HK-2 (cell line): ENCODE measurements around the gene RAB37.

Experiments used
- DNase-seq: peaks from one replicate; pipeline ENCODE4 v3.0.0-alpha.2; 2018; ENCODE audit not compliant: unreplicated experiment

RAB37 gene

GRCh38 chr17:74744714-74745547, 7.9 kb downstream of the RAB37 start:
- DNase-seq: peak; percentile 90

GRCh38 chr17:74745548-74746177, 8.6 kb downstream of the RAB37 start:
- no peak for DNase-seq

GRCh38 chr17:74746376-74746775, 9.3 kb downstream of the RAB37 start:
- no peak for DNase-seq

GRCh38 chr17:74746922-74747321, 9.9 kb downstream of the RAB37 start:
- no peak for DNase-seq

- no peak for DNase-seq
Measured at GRCh38 chr17:74748279-74748528, 11.1 kb downstream of the RAB37 start.

- peak; percentile 94 for DNase-seq
Measured at GRCh38 chr17:74748529-74749278, 11.6 kb downstream of the RAB37 start, which contains the start of gene NHERF1. Gene NHERF1 (plus strand): TSS chr17:74748628. CDS start chr17:74748847, 219 bp downstream.

- peak; percentile 66 for DNase-seq
Measured at GRCh38 chr17:74749279-74750038, 12.4 kb downstream of the RAB37 start.

GRCh38 chr17:74750039-74750326, 12.9 kb downstream of the RAB37 start:
- DNase-seq: no peak

- DNase-seq: no peak
Measured at GRCh38 chr17:74750327-74751069, 13.4 kb downstream of the RAB37 start.

- no peak for DNase-seq
Measured at GRCh38 chr17:74752415-74752814, 15.4 kb downstream of the RAB37 start.

GRCh38 chr17:74752822-74753401, 15.9 kb downstream of the RAB37 start:
- no peak for DNase-seq

GRCh38 chr17:74754832-74755231, 17.8 kb downstream of the RAB37 start:
- no peak for DNase-seq

- no peak for DNase-seq
Measured at GRCh38 chr17:74755533-74755932, 18.5 kb downstream of the RAB37 start.

- no peak for DNase-seq
Measured at GRCh38 chr17:74756891-74757290, 19.8 kb downstream of the RAB37 start.

- DNase-seq: no peak
Measured at GRCh38 chr17:74757502-74757901, 20.4 kb downstream of the RAB37 start.

GRCh38 chr17:74757931-74758847, 21.1 kb downstream of the RAB37 start:
- no peak for DNase-seq

GRCh38 chr17:74758848-74759168, 21.8 kb downstream of the RAB37 start:
- no peak for DNase-seq

- no peak for DNase-seq
Measured at GRCh38 chr17:74759243-74759801, 22.3 kb downstream of the RAB37 start.

- DNase-seq: no peak
Measured at GRCh38 chr17:74759941-74760340, 22.9 kb downstream of the RAB37 start.
